ENCODE data around the gene NOM1.

DNA sequence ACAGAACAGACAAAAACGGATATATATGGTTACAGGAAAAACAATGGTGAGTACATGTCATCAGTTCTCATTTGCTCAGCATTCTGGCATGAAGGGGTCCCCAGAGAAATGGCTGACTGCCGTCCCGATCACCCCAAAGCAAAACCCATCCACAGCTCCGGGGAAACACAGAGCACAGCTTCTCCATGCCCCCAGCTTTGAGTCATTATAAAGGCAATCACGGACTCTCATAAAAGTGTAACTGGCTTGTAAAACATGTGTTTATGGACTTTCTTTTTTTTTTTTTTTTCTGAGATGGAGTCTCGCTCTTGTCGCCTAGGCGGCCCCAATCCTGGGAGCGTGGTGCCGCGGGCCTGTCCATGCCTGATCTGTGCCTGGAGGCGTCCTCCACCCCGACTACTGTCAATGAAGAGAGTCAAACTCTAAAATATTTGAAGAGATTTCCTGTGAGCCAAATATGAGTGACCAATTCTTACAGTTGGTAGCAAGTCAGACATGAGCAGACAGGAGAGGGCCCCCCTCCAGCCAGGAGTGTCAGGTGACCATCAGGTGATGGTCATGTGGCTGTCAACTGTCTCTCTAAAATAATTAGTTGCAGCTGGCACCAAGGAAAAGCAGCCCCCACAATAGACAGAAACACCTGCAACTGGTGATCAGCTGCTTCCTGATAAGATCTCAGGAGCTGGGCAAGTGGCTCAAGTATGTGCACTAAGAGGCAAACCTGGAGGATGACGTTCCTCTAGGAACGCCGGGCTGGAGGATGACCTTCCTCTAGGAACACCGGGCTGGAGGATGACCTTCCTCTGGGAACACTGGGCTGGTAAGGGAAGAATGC, 21.7 kb upstream of the NOM1 start:
- TF ChIP-seq, protein P1, sequence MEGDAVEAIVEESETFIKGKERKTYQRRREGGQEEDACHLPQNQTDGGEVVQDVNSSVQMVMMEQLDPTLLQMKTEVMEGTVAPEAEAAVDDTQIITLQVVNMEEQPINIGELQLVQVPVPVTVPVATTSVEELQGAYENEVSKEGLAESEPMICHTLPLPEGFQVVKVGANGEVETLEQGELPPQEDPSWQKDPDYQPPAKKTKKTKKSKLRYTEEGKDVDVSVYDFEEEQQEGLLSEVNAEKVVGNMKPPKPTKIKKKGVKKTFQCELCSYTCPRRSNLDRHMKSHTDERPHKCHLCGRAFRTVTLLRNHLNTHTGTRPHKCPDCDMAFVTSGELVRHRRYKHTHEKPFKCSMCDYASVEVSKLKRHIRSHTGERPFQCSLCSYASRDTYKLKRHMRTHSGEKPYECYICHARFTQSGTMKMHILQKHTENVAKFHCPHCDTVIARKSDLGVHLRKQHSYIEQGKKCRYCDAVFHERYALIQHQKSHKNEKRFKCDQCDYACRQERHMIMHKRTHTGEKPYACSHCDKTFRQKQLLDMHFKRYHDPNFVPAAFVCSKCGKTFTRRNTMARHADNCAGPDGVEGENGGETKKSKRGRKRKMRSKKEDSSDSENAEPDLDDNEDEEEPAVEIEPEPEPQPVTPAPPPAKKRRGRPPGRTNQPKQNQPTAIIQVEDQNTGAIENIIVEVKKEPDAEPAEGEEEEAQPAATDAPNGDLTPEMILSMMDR (IDR thresholded peaks at IDR 0.05; ENCODE audit: low read depth, low read length): no peak
- no peak for TF ChIP-seq POLR2A (IDR thresholded peaks at IDR 0.05; ENCODE audit: extremely low read depth, insufficient read length)

Measured in NB4 (cell line).